Right lobe of liver (tissue), 6 donors: ENCODE data around the gene DPPA5. TPM values are rescaled to one million over a fixed set of nuclear protein-coding genes. Genes with fewer than 3 reads are reported as not detected.

Source experiments
- ATAC-seq, 4 donors: fragments of 200-7000 bp; cut with Tn5 transposase; one replicate each; pipeline ENCODE4 v1.9.1; 2020; ENCODE audit warnings: mild to moderate bottlenecking in 4 of 4, moderate library complexity in 4 of 4
- DNase-seq, 3 donors: peaks; one replicate each; pipeline ENCODE4 v3.0.0-alpha.2; 2020
- H3K27ac ChIP-seq, 3 donors: fragments of 200-600 bp; one replicate each; pipeline ENCODE4 v1.8.0; 2022
- H3K27me3 ChIP-seq, 2 donors: fragments of 200-600 bp; one replicate each; pipeline ENCODE4 v1.8.0; 2022
- H3K36me3 ChIP-seq, 4 donors: fragments of 200-600 bp; sonication (generic) in 1 of 4; one replicate each; pipeline versions ENCODE4 v1.5.1 to v1.8.0; 2017 to 2022; ENCODE audit warnings: control low read depth in 1 of 4
- H3K4me1 ChIP-seq, 4 donors: fragments of 200-600 bp; sonication (generic) in 1 of 4; one replicate each; pipeline versions ENCODE4 v1.5.1 to v1.8.0; 2017 to 2022; ENCODE audit warnings: control low read depth in 1 of 4
- H3K4me3 ChIP-seq, 3 donors: fragments of 200-600 bp; one replicate each; pipeline ENCODE4 v1.8.0; 2022
- H3K9me3 ChIP-seq, 4 donors: fragments of 200-600 bp; sonication (generic) in 1 of 4; one replicate each; pipeline versions ENCODE4 v1.5.1 to v1.8.0; 2017 to 2022; ENCODE audit warnings: control low read depth in 1 of 4
- CTCF ChIP-seq, 4 donors: fragments of 200-600 bp in 3 of 4; fragments of 450-650 bp in 1 of 4; IDR thresholded peaks; one replicate each; pipeline versions ENCODE4 v1.5.1 to v1.8.0; 2016 to 2022; ENCODE audit warnings: antibody characterized with exemption in 4 of 4, mild to moderate bottlenecking in 2 of 4
- POLR2A ChIP-seq: fragments of 450-650 bp; IDR thresholded peaks from one replicate; pipeline ENCODE4 v1.6.1; 2017; ENCODE audit warnings: antibody characterized with exemption, mild to moderate bottlenecking
- WGBS: methylation state at CpG from one replicate; pipeline ENCODE4 v1.1.6; 2018; ENCODE audit warnings: low coverage, low lambda C conversion rate; ENCODE audit not compliant: insufficient coverage; ENCODE audit errors: missing lambda C conversion rate; 5-methylcytosine and 5-hydroxymethylcytosine counted together
- intact Hi-C, 2 donors: fragments of 100-400 bp; cut with DNase I; formaldehyde crosslinking; loops; one replicate each; pipeline versions ENCODE4 v1.11.2 to v1.14.1; 2022
- total RNA-seq, 6 experiments: library from RNA; depleted of rRNA in 2 of 6; stranded (reverse); fragments of >200 nt in 2 of 6; fragmentation: NEBNext Ultra II Directional in 3 of 6; extraction: Animal tissue kit (Norgen Biotek cat#: 25700) in 3 of 6; gene quantifications; one replicate each; pipeline versions ENCODE4 v1.1.0 to v1.2.4, GENCODE V29; 2016 to 2023
- donor health status: DM: no; HTN: yes; CAD: no.
- donor health status: DM: no; HTN: no; CAD: no.
- donor health status: DM: no; HTN: no; CAD: no.
- donor health status: DM: no; HTN: yes; CAD: no.
- donor health status: DM: no; HTN: yes; CAD: no.

The DPPA5 gene
- total RNA-seq, 6 experiments from 2014 or later = not detected

- TF ChIP-seq POLR2A (no peak), CTCF (IDR thresholded peaks at IDR 0.05) (no peak)
- WGBS = 60% methylated on average over 10 of the region's 16 CpGs
- DNase-seq = no peak
- Histone ChIP-seq H3K36me3 (no peaks in the 10 kb centered on the region), H3K4me3 (no peak overlapping the region), H3K27me3 (no peaks in the 10 kb centered on the region), H3K27ac (no peak overlapping the region), H3K4me1 (no peaks in the 10 kb centered on the region), H3K9me3 (no peaks in the 10 kb centered on the region)
- ATAC-seq = no peak
- intact Hi-C loops = no loop called here
Observed at GRCh38 chr6:73367761-73368355, 13.8 kb upstream of the DPPA5 start.

- Histone ChIP-seq H3K27me3 (no peaks in the 10 kb centered on the region), H3K4me3 (no peak overlapping the region), H3K36me3 (no peaks in the 10 kb centered on the region), H3K4me1 (no peaks in the 10 kb centered on the region), H3K9me3 (no peaks in the 10 kb centered on the region), H3K27ac (no peak overlapping the region)
- DNase-seq (no peak), ATAC-seq (no peak)
- intact Hi-C loops = no loop called here
- no peak for TF ChIP-seq POLR2A
- no peak for TF ChIP-seq CTCF (IDR thresholded peaks at IDR 0.05)
- 82% methylated on average over 7 of the region's 9 CpGs for WGBS
Observed at GRCh38 chr6:73364549-73364948, 10.5 kb upstream of the DPPA5 start.

GRCh38 chr6:73364121-73364520 is 10.0 kb upstream of the DPPA5 start:
- ATAC-seq (no peak), DNase-seq (no peak)
- intact Hi-C loops = no loop called here
- no peaks in the 10 kb centered on the region for H3K27me3 ChIP-seq
- no peak for TF ChIP-seq POLR2A
- H3K36me3 ChIP-seq = no peaks in the 10 kb centered on the region
- WGBS = 78% methylated on average over 5 of the region's 14 CpGs
- H3K4me3 ChIP-seq = no peak overlapping the region
- no peaks in the 10 kb centered on the region for H3K9me3 ChIP-seq
- H3K27ac ChIP-seq = no peak overlapping the region
- H3K4me1 ChIP-seq = no peaks in the 10 kb centered on the region

- DNase-seq (no peak), ATAC-seq (peak in 1 of 4 donors; percentile 24)
- Histone ChIP-seq H3K9me3 (no peaks in the 10 kb centered on the region), H3K4me3 (no peak overlapping the region), H3K4me1 (no peaks in the 10 kb centered on the region), H3K27ac (no peak overlapping the region), H3K27me3 (no peaks in the 10 kb centered on the region), H3K36me3 (no peaks in the 10 kb centered on the region)
- intact Hi-C loops = no loop called here
- WGBS = 80% methylated on average over 2 of the region's 23 CpGs
- no peak for TF ChIP-seq CTCF (IDR thresholded peaks at IDR 0.05)
- no peak for TF ChIP-seq POLR2A
Observed at GRCh38 chr6:73363537-73363875, 9.4 kb upstream of the DPPA5 start.

GRCh38 chr6:73362869-73363536 is 8.9 kb upstream of the DPPA5 start:
- Histone ChIP-seq H3K4me3 (no peak overlapping the region), H3K36me3 (no peaks in the 10 kb centered on the region), H3K9me3 (no peaks in the 10 kb centered on the region), H3K4me1 (no peaks in the 10 kb centered on the region), H3K27ac (no peak overlapping the region), H3K27me3 (no peaks in the 10 kb centered on the region)
- ATAC-seq (no peak), DNase-seq (peak in 1 of 3 donors; percentile 45)
- intact Hi-C loops = no loop called here
- TF ChIP-seq CTCF (IDR thresholded peaks at IDR 0.05) = no peak
- TF ChIP-seq POLR2A = no peak
- 83% methylated on average over 11 of the region's 31 CpGs for WGBS
